ENCODE measurements around the gene CCDC182.

CCDC182 gene

GRCh38 chr17:57774872-57775271 is 29.8 kb upstream of the CCDC182 start:
- in situ Hi-C loops (cut with HindIII; ENCODE audit: low sequenced_read_pairs): no loop called here
- no peak for TF ChIP-seq CTCF (IDR thresholded peaks at IDR 0.05; ENCODE audit: low read depth, low read length)
- no peak overlapping the region for H3K4me3 ChIP-seq (ENCODE audit: low read depth, low read length)
- no peak for DNase-seq (ENCODE audit: low read depth, low spot score)

- DNase-seq (ENCODE audit: low read depth, low spot score): no peak
- in situ Hi-C loops (cut with HindIII; ENCODE audit: low sequenced_read_pairs): no loop called here
- no peak for TF ChIP-seq CTCF (IDR thresholded peaks at IDR 0.05; ENCODE audit: low read depth, low read length)
- H3K4me3 ChIP-seq (ENCODE audit: low read depth, low read length): no peak overlapping the region
Observed at GRCh38 chr17:57773557-57773956, 28.5 kb upstream of the CCDC182 start.

GRCh38 chr17:57772774-57773173 is 27.7 kb upstream of the CCDC182 start:
- in situ Hi-C loops (cut with HindIII; ENCODE audit: low sequenced_read_pairs): no loop called here
- DNase-seq (ENCODE audit: low read depth, low spot score): no peak
- no peak overlapping the region for H3K4me3 ChIP-seq (ENCODE audit: low read depth, low read length)
- no peak for TF ChIP-seq CTCF (IDR thresholded peaks at IDR 0.05; ENCODE audit: low read depth, low read length)

- no peak overlapping the region for H3K4me3 ChIP-seq (ENCODE audit: low read depth, low read length)
- TF ChIP-seq CTCF (IDR thresholded peaks at IDR 0.05; ENCODE audit: low read depth, low read length): no peak
- in situ Hi-C loops (cut with HindIII; ENCODE audit: low sequenced_read_pairs): no loop called here
- DNase-seq (ENCODE audit: low read depth, low spot score): no peak
Observed at GRCh38 chr17:57767561-57767960, 22.5 kb upstream of the CCDC182 start.

GRCh38 chr17:57766318-57766943 is 21.3 kb upstream of the CCDC182 start:
- DNase-seq (ENCODE audit: low read depth, low spot score): no peak
- no peak for TF ChIP-seq CTCF (IDR thresholded peaks at IDR 0.05; ENCODE audit: low read depth, low read length)
- H3K4me3 ChIP-seq (ENCODE audit: low read depth, low read length): no peak overlapping the region
- in situ Hi-C loops (cut with HindIII; ENCODE audit: low sequenced_read_pairs): no loop called here

GRCh38 chr17:57762452-57763395 is 17.6 kb upstream of the CCDC182 start:
- no peak overlapping the region for H3K4me3 ChIP-seq (ENCODE audit: low read depth, low read length)
- DNase-seq (ENCODE audit: low read depth, low spot score): no peak
- in situ Hi-C loops (cut with HindIII; ENCODE audit: low sequenced_read_pairs): no loop called here
- no peak for TF ChIP-seq CTCF (IDR thresholded peaks at IDR 0.05; ENCODE audit: low read depth, low read length)
